PFSK-1 (cell line): ENCODE results near the gene TSC2.

Source experiments
- FOXP2 ChIP-seq: optimal IDR thresholded peaks from 2 replicates; pipeline ENCODE3; 2011; ENCODE audit warnings: borderline replicate concordance, control low read depth, inconsistent platforms; ENCODE audit not compliant: insufficient read depth; ENCODE audit errors: extremely low read length, extremely low read depth
- POLR2AphosphoS5 ChIP-seq: IDR thresholded peaks from 2 replicates; pipeline ENCODE4 v1.6.1; 2012; ENCODE audit warnings: low read depth, mild to moderate bottlenecking, control low read depth, low read length, moderate library complexity
- SIN3A ChIP-seq: IDR thresholded peaks from 2 replicates; pipeline ENCODE4 v1.6.1; 2012; ENCODE audit warnings: mild to moderate bottlenecking, low read length, moderate library complexity, borderline replicate concordance; ENCODE audit not compliant: insufficient read depth
- TAF1 ChIP-seq: IDR thresholded peaks from 2 replicates; pipeline ENCODE4 v1.6.1; 2012; ENCODE audit warnings: low read length, control low read depth, borderline replicate concordance; ENCODE audit not compliant: insufficient read depth
- TF ChIP-seq, protein P1 (sequence below), 2 experiments: IDR thresholded peaks; 2 replicates each; pipeline versions ENCODE4 v1.6.1 to v1.8.0; 2011 to 2012; ENCODE audit warnings: low read depth in 2 of 2, low read length in 2 of 2, control low read depth in 1 of 2, inconsistent platforms in 1 of 2, mild to moderate bottlenecking in 1 of 2, moderate library complexity in 1 of 2; ENCODE audit not compliant: insufficient read depth in 1 of 2

- TF ChIP-seq POLR2AphosphoS5 (peak; percentile 73), FOXP2 (peak; percentile 77), TAF1 (no peak), SIN3A (peak; percentile 83; the same call in 1 of the 2 replicates)
- TF ChIP-seq, protein P1, sequence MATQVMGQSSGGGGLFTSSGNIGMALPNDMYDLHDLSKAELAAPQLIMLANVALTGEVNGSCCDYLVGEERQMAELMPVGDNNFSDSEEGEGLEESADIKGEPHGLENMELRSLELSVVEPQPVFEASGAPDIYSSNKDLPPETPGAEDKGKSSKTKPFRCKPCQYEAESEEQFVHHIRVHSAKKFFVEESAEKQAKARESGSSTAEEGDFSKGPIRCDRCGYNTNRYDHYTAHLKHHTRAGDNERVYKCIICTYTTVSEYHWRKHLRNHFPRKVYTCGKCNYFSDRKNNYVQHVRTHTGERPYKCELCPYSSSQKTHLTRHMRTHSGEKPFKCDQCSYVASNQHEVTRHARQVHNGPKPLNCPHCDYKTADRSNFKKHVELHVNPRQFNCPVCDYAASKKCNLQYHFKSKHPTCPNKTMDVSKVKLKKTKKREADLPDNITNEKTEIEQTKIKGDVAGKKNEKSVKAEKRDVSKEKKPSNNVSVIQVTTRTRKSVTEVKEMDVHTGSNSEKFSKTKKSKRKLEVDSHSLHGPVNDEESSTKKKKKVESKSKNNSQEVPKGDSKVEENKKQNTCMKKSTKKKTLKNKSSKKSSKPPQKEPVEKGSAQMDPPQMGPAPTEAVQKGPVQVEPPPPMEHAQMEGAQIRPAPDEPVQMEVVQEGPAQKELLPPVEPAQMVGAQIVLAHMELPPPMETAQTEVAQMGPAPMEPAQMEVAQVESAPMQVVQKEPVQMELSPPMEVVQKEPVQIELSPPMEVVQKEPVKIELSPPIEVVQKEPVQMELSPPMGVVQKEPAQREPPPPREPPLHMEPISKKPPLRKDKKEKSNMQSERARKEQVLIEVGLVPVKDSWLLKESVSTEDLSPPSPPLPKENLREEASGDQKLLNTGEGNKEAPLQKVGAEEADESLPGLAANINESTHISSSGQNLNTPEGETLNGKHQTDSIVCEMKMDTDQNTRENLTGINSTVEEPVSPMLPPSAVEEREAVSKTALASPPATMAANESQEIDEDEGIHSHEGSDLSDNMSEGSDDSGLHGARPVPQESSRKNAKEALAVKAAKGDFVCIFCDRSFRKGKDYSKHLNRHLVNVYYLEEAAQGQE (IDR thresholded peaks at IDR 0.05; ENCODE audit: insufficient read depth in 1 of 2, low read depth in 2 of 2, low read length in 2 of 2): no peak
Observed at GRCh38 chr16:2047330-2048115, at the start of gene TSC2, which contains the start of gene NTHL1.
